RWPE2 (cell line): ENCODE data around the gene CENPF.
A peak's percentile ranks its signal among the peaks of the same experiment; 100 is the strongest.
"Not testable (repeated sequence)": the region's sequence is repeated elsewhere in the genome, so short reads cannot be mapped to it uniquely, and the experiment has no call there.

Source experiments
- ATAC-seq: fragments of 200-7000 bp; cut with Tn5 transposase; 3 replicates; pipeline ENCODE4 v1.9.1; 2021; ENCODE audit warnings: low read depth
- DNase-seq: peaks from one replicate; pipeline ENCODE4 v3.0.0-alpha.2; 2020; ENCODE audit warnings: low spot score
- H3K27ac ChIP-seq: fragments of 450-650 bp; 2 replicates; pipeline ENCODE4 v1.5.1; 2017; ENCODE audit warnings: mild to moderate bottlenecking; ENCODE audit not compliant: poor library complexity, severe bottlenecking
- H3K27me3 ChIP-seq: fragments of 250-450 bp; sonication (Bioruptor Pico); 2 replicates; pipeline ENCODE4 v1.5.1; 2021; ENCODE audit warnings: mild to moderate bottlenecking, moderate library complexity; ENCODE audit not compliant: insufficient read depth, poor library complexity, severe bottlenecking
- H3K36me3 ChIP-seq: fragments of 250-450 bp; sonication (Bioruptor Pico); 2 replicates; pipeline ENCODE4 v1.5.1; 2020; ENCODE audit warnings: low read depth, mild to moderate bottlenecking, moderate library complexity
- H3K4me1 ChIP-seq: fragments of 250-450 bp; sonication (Bioruptor Pico); 2 replicates; pipeline ENCODE4 v1.5.1; 2021; ENCODE audit warnings: mild to moderate bottlenecking, moderate library complexity; ENCODE audit not compliant: insufficient read depth, poor library complexity, severe bottlenecking
- H3K4me3 ChIP-seq: fragments of 250-450 bp; sonication (Bioruptor Pico); 2 replicates; pipeline ENCODE4 v1.5.1; 2021; ENCODE audit warnings: mild to moderate bottlenecking, moderate library complexity; ENCODE audit not compliant: severe bottlenecking
- H3K9me3 ChIP-seq: fragments of 250-450 bp; sonication (Bioruptor Pico); 2 replicates; pipeline ENCODE4 v1.5.1; 2021; ENCODE audit warnings: mild to moderate bottlenecking, moderate library complexity; ENCODE audit not compliant: severe bottlenecking
- TF ChIP-seq, protein P1 (sequence below): fragments of 450-650 bp; IDR thresholded peaks from one replicate; pipeline ENCODE4 v1.5.1; 2017; ENCODE audit warnings: mild to moderate bottlenecking, moderate library complexity; ENCODE audit not compliant: poor library complexity, severe bottlenecking

The CENPF gene

DNA sequence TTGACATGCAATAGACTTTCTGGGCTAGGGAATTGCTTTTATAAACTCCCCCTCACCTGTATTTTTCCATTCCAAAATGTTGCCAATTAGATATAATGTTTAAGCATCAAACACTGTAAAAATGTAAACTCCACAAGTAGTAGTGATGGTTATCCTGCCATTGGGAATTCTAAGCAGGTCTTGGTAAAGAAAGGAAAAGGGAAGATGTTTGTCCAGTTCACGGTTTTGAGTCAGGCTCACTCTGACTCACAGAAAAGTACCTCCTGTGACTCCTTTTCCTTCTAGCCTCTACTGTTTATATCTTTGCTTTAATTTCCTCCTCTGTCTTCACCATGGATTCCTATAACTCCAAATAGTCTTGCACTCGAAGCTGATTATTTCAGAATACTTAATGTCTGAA lies 32.6 kb upstream of the CENPF start:
- Histone ChIP-seq H3K36me3 (no peaks in the 10 kb centered on the region), H3K4me1 (peaks cover 69% of the 10 kb centered on the region), H3K4me3 (no peak overlapping the region), H3K27ac (peak overlapping the region; percentile 93), H3K27me3 (no peaks in the 10 kb centered on the region), H3K9me3 (no peaks in the 10 kb centered on the region)
- ATAC-seq, result peak; percentile 17; the same call in 1 of the 3 replicates
- no peak for DNase-seq
- TF ChIP-seq, protein P1, sequence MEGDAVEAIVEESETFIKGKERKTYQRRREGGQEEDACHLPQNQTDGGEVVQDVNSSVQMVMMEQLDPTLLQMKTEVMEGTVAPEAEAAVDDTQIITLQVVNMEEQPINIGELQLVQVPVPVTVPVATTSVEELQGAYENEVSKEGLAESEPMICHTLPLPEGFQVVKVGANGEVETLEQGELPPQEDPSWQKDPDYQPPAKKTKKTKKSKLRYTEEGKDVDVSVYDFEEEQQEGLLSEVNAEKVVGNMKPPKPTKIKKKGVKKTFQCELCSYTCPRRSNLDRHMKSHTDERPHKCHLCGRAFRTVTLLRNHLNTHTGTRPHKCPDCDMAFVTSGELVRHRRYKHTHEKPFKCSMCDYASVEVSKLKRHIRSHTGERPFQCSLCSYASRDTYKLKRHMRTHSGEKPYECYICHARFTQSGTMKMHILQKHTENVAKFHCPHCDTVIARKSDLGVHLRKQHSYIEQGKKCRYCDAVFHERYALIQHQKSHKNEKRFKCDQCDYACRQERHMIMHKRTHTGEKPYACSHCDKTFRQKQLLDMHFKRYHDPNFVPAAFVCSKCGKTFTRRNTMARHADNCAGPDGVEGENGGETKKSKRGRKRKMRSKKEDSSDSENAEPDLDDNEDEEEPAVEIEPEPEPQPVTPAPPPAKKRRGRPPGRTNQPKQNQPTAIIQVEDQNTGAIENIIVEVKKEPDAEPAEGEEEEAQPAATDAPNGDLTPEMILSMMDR, result no peak

DNA sequence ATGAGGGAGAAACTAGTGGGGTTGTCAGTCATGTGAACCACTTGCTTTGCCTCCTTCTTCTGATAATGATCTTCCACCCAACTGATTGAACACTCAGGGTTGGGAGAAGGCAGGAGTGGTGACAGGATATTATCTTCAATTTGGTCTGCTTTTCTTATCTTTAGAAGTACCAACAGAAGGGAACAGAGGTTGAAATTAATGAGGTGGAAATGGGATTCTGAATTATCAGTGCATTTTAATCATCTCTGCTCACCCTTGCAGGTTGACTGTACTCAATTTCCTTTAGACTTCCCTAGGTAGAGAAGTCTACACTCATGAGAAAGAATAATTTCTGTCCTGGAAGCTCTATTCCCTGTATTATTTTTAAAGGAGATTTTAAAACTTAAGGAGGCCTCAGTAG lies 31.7 kb upstream of the CENPF start:
- Histone ChIP-seq H3K27ac (peak overlapping the region; percentile 93), H3K36me3 (no peaks in the 10 kb centered on the region), H3K27me3 (no peaks in the 10 kb centered on the region), H3K9me3 (no peaks in the 10 kb centered on the region), H3K4me1 (peaks cover 69% of the 10 kb centered on the region), H3K4me3 (no peak overlapping the region)
- DNase-seq (no peak), ATAC-seq (no peak)
- TF ChIP-seq, protein P1, result no peak

DNA sequence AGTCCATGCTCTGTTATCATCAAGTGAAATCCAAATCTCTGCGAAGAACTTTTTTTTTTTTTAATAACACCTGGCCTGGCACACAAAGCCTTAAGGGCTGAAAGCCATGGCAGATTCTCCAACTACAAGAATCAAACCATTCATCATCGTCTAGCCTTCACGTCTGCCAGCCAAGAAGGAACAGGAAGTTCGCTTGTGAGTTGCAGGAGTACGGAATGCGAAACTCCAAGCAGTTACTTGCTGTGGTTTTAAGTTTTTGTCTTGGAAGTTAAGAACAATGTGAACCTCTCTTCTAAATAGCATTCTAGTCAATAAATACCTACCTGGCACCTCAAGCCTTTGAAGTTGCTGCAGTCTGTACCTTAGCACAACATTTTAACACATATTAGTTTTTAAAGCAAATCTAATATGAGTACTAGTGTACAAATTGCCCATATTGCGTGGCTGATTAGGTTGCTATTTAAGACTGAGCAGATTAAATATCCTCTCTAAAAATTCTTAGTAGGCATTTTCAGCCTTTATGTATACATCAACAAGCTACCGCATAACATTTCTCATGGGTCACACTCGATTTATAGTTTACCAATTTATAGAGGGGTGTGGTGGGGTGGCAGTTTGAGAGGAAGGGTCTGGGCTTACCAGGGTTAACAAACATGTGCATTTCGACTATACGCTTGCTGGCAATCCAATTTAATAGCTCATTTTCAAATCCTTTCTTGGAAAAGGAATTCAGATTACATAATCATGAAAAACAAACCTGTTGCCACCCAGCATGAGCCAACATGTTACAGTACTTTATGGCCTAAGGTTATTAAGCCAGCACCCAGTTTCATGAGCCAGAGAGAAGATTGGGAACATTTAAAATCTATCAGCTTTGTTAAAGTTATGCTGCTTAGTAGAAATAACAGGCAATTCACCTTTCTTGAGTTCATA lies 29.3 kb upstream of the CENPF start:
- TF ChIP-seq, protein P1, result no peak
- peaks cover 55% of the 10 kb centered on the region for H3K4me1 ChIP-seq
- H3K27ac ChIP-seq, result peak overlapping the region; percentile 93
- ATAC-seq, result peak; percentile 44
- H3K27me3 ChIP-seq, result no peaks in the 10 kb centered on the region
- no peak overlapping the region for H3K4me3 ChIP-seq
- no peak for DNase-seq
- no peaks in the 10 kb centered on the region for H3K9me3 ChIP-seq
- H3K36me3 ChIP-seq, result no peaks in the 10 kb centered on the region

DNA sequence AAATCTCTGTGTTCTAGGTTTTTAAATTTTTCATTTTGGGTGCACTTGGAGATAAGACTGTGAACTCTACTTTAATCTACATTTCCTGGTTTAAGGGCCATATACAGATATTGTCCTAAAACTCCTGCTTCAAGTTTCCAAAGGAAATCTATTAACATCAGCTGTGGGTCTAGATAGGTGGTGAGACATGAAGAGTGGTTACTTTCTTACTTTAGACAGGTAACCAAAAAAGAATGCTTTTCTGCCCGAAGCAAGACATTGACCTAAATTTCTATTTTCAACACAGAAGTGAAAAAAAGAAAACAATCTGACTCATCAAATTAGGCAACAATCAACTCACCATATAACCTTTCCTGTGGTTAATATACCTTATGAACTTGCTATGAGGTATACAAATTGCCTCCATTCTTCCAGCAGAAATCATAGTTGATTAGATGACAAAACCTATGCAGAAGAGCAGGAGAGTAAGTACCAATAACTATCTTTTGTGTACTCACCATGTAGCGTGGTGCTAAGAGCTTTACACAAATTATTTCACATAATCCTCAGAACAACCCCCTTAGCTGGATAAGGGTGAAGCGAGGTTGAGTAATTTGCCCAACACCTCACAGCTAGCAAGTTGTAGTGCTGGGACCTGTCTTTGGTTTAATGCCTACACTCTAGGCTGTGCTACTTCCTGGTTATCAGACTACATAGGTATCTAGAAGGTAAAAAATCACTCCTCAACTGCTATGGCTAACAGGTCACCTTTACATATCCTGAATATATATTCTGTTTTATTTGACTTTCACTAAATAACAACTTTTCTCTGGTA lies 28.2 kb upstream of the CENPF start:
- no peaks in the 10 kb centered on the region for H3K36me3 ChIP-seq
- ATAC-seq (peak; percentile 76), DNase-seq (no peak)
- H3K9me3 ChIP-seq, result no peaks in the 10 kb centered on the region
- no peaks in the 10 kb centered on the region for H3K27me3 ChIP-seq
- peaks cover 47% of the 10 kb centered on the region for H3K4me1 ChIP-seq
- TF ChIP-seq, protein P1, result no peak
- H3K27ac ChIP-seq, result peak overlapping the region; percentile 93
- H3K4me3 ChIP-seq, result no peak overlapping the region

DNA sequence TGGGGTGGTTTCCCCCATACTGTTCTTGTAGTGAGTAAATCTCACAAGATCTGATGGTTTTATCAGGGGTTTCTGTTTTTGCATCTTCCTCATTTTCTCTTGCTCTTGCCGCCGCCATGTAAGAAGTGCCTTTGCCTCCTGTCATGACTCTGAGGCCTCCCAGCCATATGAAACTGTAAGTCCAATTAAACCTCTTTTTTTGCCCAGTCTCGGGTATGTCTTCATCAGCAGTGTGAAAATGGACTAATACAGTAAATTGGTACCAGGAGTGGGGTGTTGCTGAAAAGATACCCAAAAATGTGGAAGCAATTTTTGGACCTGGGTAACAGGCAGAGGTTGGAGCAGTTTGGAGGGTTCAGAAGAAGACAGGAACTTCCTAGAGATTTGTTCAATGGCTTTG lies 26.9 kb upstream of the CENPF start:
- H3K27me3 ChIP-seq, H3K9me3 ChIP-seq, H3K4me3 ChIP-seq, ATAC-seq, DNase-seq, H3K36me3 ChIP-seq: not testable (repeated sequence)
- peak overlapping the region; percentile 93 for H3K27ac ChIP-seq
- peaks cover 44% of the 10 kb centered on the region for H3K4me1 ChIP-seq
